ENCODE results near the gene ATP11A. TPM values are rescaled to one million over a fixed set of nuclear protein-coding genes. Genes with fewer than 3 reads are reported as not detected.
A peak's percentile ranks its signal among the peaks of the same experiment; 100 is the strongest.

Gene ATP11A
- total RNA-seq, 4 donors from 2014 or later: 32.1 to 83.6 (median 46.2) TPM

DNA sequence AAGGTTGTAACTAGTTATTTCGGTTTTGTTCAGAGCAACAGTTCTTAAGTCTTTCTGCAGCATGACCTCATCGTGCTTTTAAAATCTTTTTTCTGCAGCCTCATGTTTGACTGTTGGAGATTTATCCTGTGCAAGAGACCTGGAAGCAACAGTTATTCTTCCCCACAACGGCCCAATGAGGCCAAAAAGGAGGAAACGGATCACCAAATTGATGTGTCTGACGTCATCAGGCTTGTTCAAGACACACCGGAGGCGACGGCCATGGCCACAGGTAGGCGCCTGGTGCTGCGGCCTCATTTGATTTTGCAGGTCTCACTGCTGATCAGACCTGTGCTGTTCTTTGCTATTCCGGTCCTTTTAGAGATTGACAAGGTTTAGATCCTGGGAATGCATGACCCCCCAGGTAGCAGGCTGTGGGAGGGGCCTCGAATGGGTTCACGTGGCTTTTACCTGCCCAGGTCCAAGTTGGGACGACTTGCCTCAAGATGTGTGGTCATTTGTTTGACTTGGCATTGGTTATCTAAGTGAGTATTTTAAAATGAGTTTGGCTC, 212.3 kb downstream of the ATP11A start:
- intact Hi-C loops (cut with DNase I): no loop called here
- Histone ChIP-seq H3K27me3 (no peaks in the 10 kb centered on the region), H3K27ac (peak overlapping the region; percentile 93 to 97 (median 95)), H3K4me1 (peaks cover 40 to 41% of the 10 kb centered on the region in 2 donors), H3K9me3 (no peaks in the 10 kb centered on the region), H3K36me3 (no peaks in the 10 kb centered on the region), H3K4me3 (replicated peaks in 1 of 3) (no peak overlapping the region)
- TF ChIP-seq POLR2A (IDR thresholded peaks at IDR 0.05): peak in 1 of 2 donors; percentile 70
- TF ChIP-seq, protein P1, sequence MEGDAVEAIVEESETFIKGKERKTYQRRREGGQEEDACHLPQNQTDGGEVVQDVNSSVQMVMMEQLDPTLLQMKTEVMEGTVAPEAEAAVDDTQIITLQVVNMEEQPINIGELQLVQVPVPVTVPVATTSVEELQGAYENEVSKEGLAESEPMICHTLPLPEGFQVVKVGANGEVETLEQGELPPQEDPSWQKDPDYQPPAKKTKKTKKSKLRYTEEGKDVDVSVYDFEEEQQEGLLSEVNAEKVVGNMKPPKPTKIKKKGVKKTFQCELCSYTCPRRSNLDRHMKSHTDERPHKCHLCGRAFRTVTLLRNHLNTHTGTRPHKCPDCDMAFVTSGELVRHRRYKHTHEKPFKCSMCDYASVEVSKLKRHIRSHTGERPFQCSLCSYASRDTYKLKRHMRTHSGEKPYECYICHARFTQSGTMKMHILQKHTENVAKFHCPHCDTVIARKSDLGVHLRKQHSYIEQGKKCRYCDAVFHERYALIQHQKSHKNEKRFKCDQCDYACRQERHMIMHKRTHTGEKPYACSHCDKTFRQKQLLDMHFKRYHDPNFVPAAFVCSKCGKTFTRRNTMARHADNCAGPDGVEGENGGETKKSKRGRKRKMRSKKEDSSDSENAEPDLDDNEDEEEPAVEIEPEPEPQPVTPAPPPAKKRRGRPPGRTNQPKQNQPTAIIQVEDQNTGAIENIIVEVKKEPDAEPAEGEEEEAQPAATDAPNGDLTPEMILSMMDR (IDR thresholded peaks at IDR 0.05): no peak
- 40 to 43% methylated on average over 14 of the region's 14 CpGs for WGBS, 2 donors
- DNase-seq: peak; percentile 89 to 92

GRCh38 chr13:112902669-112903068, 212.8 kb downstream of the ATP11A start:
- peaks cover 40 to 41% of the 10 kb centered on the region in 2 donors for H3K4me1 ChIP-seq
- no peaks in the 10 kb centered on the region for H3K27me3 ChIP-seq
- peak overlapping the region; percentile 93 to 97 (median 95) for H3K27ac ChIP-seq
- TF ChIP-seq POLR2A (IDR thresholded peaks at IDR 0.05): no peak
- TF ChIP-seq, protein P1 (IDR thresholded peaks at IDR 0.05): no peak
- H3K36me3 ChIP-seq: no peaks in the 10 kb centered on the region
- WGBS, 2 donors: 32 to 50% methylated on average over 2 of the region's 2 CpGs
- DNase-seq: peak; percentile 86
- intact Hi-C loops (cut with DNase I): no loop called here
- no peaks in the 10 kb centered on the region for H3K9me3 ChIP-seq
- H3K4me3 ChIP-seq (replicated peaks in 1 of 3): no peak overlapping the region

GRCh38 chr13:112903071-112903577, 213.3 kb downstream of the ATP11A start:
- H3K9me3 ChIP-seq: no peaks in the 10 kb centered on the region
- intact Hi-C loops (cut with DNase I): no loop called here
- DNase-seq: no peak
- no peaks in the 10 kb centered on the region for H3K36me3 ChIP-seq
- peak overlapping the region; percentile 93 to 97 (median 95) for H3K27ac ChIP-seq
- peaks cover 43 to 44% of the 10 kb centered on the region in 2 donors for H3K4me1 ChIP-seq
- 64 to 80% methylated on average over 7 to 8 of the region's 8 CpGs for WGBS, 2 donors
- TF ChIP-seq, protein P1 (IDR thresholded peaks at IDR 0.05): no peak
- no peak for TF ChIP-seq POLR2A (IDR thresholded peaks at IDR 0.05)
- H3K27me3 ChIP-seq: no peaks in the 10 kb centered on the region
- H3K4me3 ChIP-seq (replicated peaks in 1 of 3): no peak overlapping the region

DNA sequence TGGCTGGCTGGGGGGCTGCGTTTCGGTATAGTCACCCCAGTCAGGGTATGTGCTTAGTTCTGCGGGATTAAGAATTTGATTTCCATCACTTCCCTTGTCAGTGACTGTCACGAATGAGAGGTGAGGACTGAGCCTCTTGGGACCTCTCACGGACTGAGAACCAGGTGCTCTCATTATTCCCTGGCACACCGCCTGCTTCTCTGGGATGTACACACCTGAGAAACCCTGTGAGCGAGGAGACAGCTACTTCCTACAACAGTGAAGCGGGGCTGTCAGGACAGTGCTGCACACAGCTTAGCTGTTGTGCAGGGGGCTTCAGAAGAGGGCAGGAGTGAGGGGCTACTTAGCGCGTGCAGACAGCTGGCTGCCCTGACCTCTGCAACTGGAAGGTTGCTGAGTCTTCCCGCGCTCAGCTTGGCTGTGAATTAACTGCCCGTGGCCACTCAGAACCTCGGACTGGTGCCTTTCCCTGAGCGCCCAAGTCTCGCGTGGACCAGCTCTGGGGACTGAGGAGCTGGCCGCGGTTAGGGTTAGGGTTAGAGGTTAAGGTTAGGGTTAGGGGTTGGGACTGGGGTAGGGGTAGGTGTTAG, 213.9 kb downstream of the ATP11A start:
- peak; percentile 90 to 93 for DNase-seq
- peak overlapping the region; percentile 93 to 97 (median 95) for H3K27ac ChIP-seq
- TF ChIP-seq POLR2A (IDR thresholded peaks at IDR 0.05): peak in 1 of 2 donors; percentile 29
- TF ChIP-seq, protein P1 (IDR thresholded peaks at IDR 0.05): no peak
- no peaks in the 10 kb centered on the region for H3K9me3 ChIP-seq
- no peaks in the 10 kb centered on the region for H3K36me3 ChIP-seq
- peaks cover 47 to 48% of the 10 kb centered on the region in 2 donors for H3K4me1 ChIP-seq
- 65 to 70% methylated on average over 17 to 18 of the region's 19 CpGs for WGBS, 2 donors
- H3K27me3 ChIP-seq: no peaks in the 10 kb centered on the region
- no peak overlapping the region for H3K4me3 ChIP-seq (replicated peaks in 1 of 3)
- intact Hi-C loops (cut with DNase I): no loop called here

DNA sequence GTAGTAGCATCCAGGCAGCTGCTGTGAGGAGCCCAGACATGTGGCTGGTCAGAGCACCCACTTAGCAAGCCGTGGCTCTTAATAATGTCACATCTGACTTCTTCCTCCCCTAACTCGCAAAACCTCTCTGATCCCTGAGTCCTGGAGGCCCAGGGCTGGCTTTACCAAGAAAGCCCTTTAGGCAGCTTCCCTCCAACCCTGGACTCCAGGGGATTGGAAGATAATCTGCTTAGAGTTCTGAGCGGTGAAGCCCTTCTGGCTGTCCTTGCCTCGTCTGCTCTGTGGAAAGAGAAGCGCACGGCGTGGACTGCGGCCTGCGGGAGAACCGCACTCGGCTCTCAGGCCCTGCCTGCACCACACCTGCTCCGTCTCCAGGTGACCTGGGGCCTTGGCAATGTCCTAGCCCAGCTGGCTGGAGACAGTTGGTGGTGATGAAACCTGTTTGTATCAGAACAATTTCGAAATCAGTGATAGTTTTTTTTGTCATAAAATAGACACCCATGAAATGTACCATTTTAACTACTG, 214.7 kb downstream of the ATP11A start:
- Histone ChIP-seq H3K27me3 (no peaks in the 10 kb centered on the region), H3K4me3 (replicated peaks in 1 of 3) (no peak overlapping the region), H3K36me3 (no peaks in the 10 kb centered on the region), H3K4me1 (peaks cover 48 to 50% of the 10 kb centered on the region in 2 donors), H3K9me3 (no peaks in the 10 kb centered on the region), H3K27ac (peak overlapping the region; percentile 93 to 97 (median 95))
- DNase-seq: no peak
- TF ChIP-seq POLR2A (IDR thresholded peaks at IDR 0.05): no peak
- TF ChIP-seq, protein P1 (IDR thresholded peaks at IDR 0.05): no peak
- WGBS, 2 donors: 93 to 96% methylated on average over 12 to 13 of the region's 13 CpGs
- intact Hi-C loops (cut with DNase I): no loop called here

All from thyroid gland (tissue), 4 donors.